Kidney (tissue), 14 donors: ENCODE results near the gene SLC39A12. TPM values are rescaled to one million over a fixed set of nuclear protein-coding genes. Genes with fewer than 3 reads are reported as not detected.

Experiments
- DNase-seq, 5 donors: peaks; one replicate each; pipeline ENCODE4 v3.0.0-alpha.2; 2013 to 2020
- FAIRE-seq: peaks from 2 replicates; lab custom pipeline; 2012; peaks lifted over from hg19 to GRCh38; lab: Jason Lieb, UNC
- H3K27ac ChIP-seq, 2 donors: one replicate each; pipeline ENCODE4 v1.7.0; 2013; ENCODE audit warnings: low read depth in 2 of 2, low read length in 2 of 2, inconsistent platforms in 1 of 2
- H3K27me3 ChIP-seq: one replicate; pipeline ENCODE4 v1.7.1; 2013; ENCODE audit warnings: low read length, inconsistent platforms; ENCODE audit not compliant: control insufficient read depth, insufficient read depth
- H3K36me3 ChIP-seq, 3 donors: one replicate each; pipeline versions ENCODE4 v1.7.0 to v1.7.1; 2013; ENCODE audit warnings: low read length in 3 of 3, control low read depth in 1 of 3, inconsistent platforms in 1 of 3; ENCODE audit not compliant: insufficient read depth in 3 of 3, control insufficient read depth in 2 of 3
- H3K4me1 ChIP-seq, 3 donors: one replicate each; pipeline versions ENCODE4 v1.7.0 to v1.7.1; 2013; ENCODE audit warnings: low read length in 3 of 3, inconsistent platforms in 1 of 3, low read depth in 1 of 3; ENCODE audit not compliant: control insufficient read depth in 2 of 3, insufficient read depth in 2 of 3
- H3K4me3 ChIP-seq, 3 donors: one replicate each; pipeline versions ENCODE4 v1.7.0 to v1.8.1; 2013; ENCODE audit warnings: low read length in 3 of 3, control low read depth in 1 of 3, inconsistent platforms in 1 of 3
- H3K9ac ChIP-seq, 3 donors: one replicate each; pipeline versions ENCODE4 v1.7.0 to v1.7.1; 2013; ENCODE audit warnings: low read length in 3 of 3, control low read depth in 1 of 3, inconsistent platforms in 1 of 3
- H3K9me3 ChIP-seq, 3 donors: one replicate each; pipeline versions ENCODE4 v1.7.0 to v1.7.1; 2013; ENCODE audit warnings: low read length in 3 of 3, control low read depth in 1 of 3, inconsistent platforms in 1 of 3; ENCODE audit not compliant: control insufficient read depth in 2 of 3, insufficient read depth in 1 of 3
- CTCF ChIP-seq: IDR thresholded peaks from 3 replicates; pipeline ENCODE4 v1.5.1; 2012; ENCODE audit warnings: mild to moderate bottlenecking, moderate library complexity, borderline replicate concordance; ENCODE audit not compliant: insufficient read depth; ENCODE audit errors: extremely low read depth
- intact Hi-C: fragments of 100-400 bp; cut with DNase I; formaldehyde crosslinking; loops from one replicate; pipeline ENCODE4 v1.11.1; 2022
- polyA plus RNA-seq: library from polyadenylated mRNA; stranded (reverse); fragments of 350-450 nt; fragmentation: Illumina TruSeq; extraction: RNeasy Lipid Tissue Mini Kit (QIAGEN cat#74804); gene quantifications from one replicate; pipeline ENCODE4 v1.2.3, GENCODE V29; 2014; ENCODE audit warnings: low read depth, low replicate concordance; ENCODE audit not compliant: insufficient read depth
- total RNA-seq: library from RNA; stranded (reverse); fragmentation: NEBNext Ultra II Directional; extraction: Animal tissue kit (Norgen Biotek cat#: 25700); gene quantifications from one replicate; pipeline ENCODE4 v1.2.1, GENCODE V29; 2021
- donor health status: control.
- donor health status: control.
- donor health status: control.
- donor health status: control.
- donor health status: control.
- donor health status: DM: yes; HTN: yes; CAD: no.
- donor health status: Normal renal cell carcinoma (clear cell type).

SLC39A12 gene
- total and polyA plus RNA-seq, 2 donors from 2014 or later: 0.16 TPM; not detected in 1

GRCh38 chr10:18000601-18001000, 48.9 kb downstream of the SLC39A12 start:
- no peak overlapping the region for H3K27ac ChIP-seq
- no peak for DNase-seq
- intact Hi-C loops: no loop called here
- no peaks in the 10 kb centered on the region for H3K9me3 ChIP-seq
- TF ChIP-seq CTCF: no peak
- no peaks in the 10 kb centered on the region for H3K36me3 ChIP-seq
- no peak for FAIRE-seq
- peaks cover 0 to under 1% (median 0%) of the 10 kb centered on the region in 3 donors for H3K4me1 ChIP-seq
- H3K9ac ChIP-seq: no peak overlapping the region
- H3K4me3 ChIP-seq: no peak overlapping the region
- H3K27me3 ChIP-seq: no peaks in the 10 kb centered on the region

GRCh38 chr10:18005445-18005780, 53.7 kb downstream of the SLC39A12 start:
- no peaks in the 10 kb centered on the region for H3K9me3 ChIP-seq
- no peak overlapping the region for H3K9ac ChIP-seq
- H3K27ac ChIP-seq: no peak overlapping the region
- TF ChIP-seq CTCF: no peak
- no peak overlapping the region for H3K4me3 ChIP-seq
- no peaks in the 10 kb centered on the region for H3K36me3 ChIP-seq
- intact Hi-C loops: no loop called here
- FAIRE-seq: no peak
- H3K4me1 ChIP-seq: peaks cover 0 to 2% (median 0%) of the 10 kb centered on the region in 3 donors
- no peaks in the 10 kb centered on the region for H3K27me3 ChIP-seq
- DNase-seq: no peak

- no peak for FAIRE-seq
- H3K27me3 ChIP-seq: no peaks in the 10 kb centered on the region
- H3K9ac ChIP-seq: no peak overlapping the region
- no peak overlapping the region for H3K27ac ChIP-seq
- intact Hi-C loops: no loop called here
- H3K36me3 ChIP-seq: no peaks in the 10 kb centered on the region
- H3K4me1 ChIP-seq: peaks cover 0 to 2% (median 0%) of the 10 kb centered on the region in 3 donors
- DNase-seq: peak in 3 of 5 donors; percentile 28 to 91 (median 78)
- TF ChIP-seq CTCF: no peak
- H3K9me3 ChIP-seq: no peaks in the 10 kb centered on the region
- H3K4me3 ChIP-seq: no peak overlapping the region
These were observed 54.2 kb downstream of the SLC39A12 start for GRCh38 chr10:18005781-18006456.

GRCh38 chr10:18008986-18009385, 57.3 kb downstream of the SLC39A12 start:
- Histone ChIP-seq H3K9me3 (no peaks in the 10 kb centered on the region), H3K4me1 (peaks cover 0 to 2% (median 0%) of the 10 kb centered on the region in 3 donors), H3K9ac (no peak overlapping the region), H3K27me3 (no peaks in the 10 kb centered on the region), H3K4me3 (no peak overlapping the region), H3K36me3 (no peaks in the 10 kb centered on the region), H3K27ac (no peak overlapping the region)
- peak in 2 of 5 donors; percentile 5 to 39 for DNase-seq
- intact Hi-C loops: no loop called here
- no peak for FAIRE-seq
- no peak for TF ChIP-seq CTCF
